Stomach (tissue), 4 donors: ENCODE measurements around the gene TNS1.
A peak's percentile ranks its signal among the peaks of the same experiment; 100 is the strongest.

Source experiments
- CTCF ChIP-seq, 7 experiments: fragments of 450-650 bp in 4 of 7; fragments of 200-600 bp in 3 of 7; sonication (generic) in 3 of 7; IDR thresholded peaks; one replicate each; pipeline ENCODE4 v1.5.1; 2016 to 2019; ENCODE audit warnings: antibody characterized with exemption in 7 of 7, control low read depth in 2 of 7, mild to moderate bottlenecking in 1 of 7
- POLR2A ChIP-seq, 4 donors: fragments of 450-650 bp; IDR thresholded peaks; one replicate each; pipeline ENCODE4 v1.6.1; 2016; ENCODE audit warnings: antibody characterized with exemption in 4 of 4, control low read depth in 2 of 4, mild to moderate bottlenecking in 1 of 4, moderate library complexity in 1 of 4
- POLR2AphosphoS5 ChIP-seq, 3 donors: sonication (generic); formaldehyde crosslinking; IDR thresholded peaks; one replicate each; pipeline ENCODE4 v1.6.1; 2016; ENCODE audit warnings: antibody characterized with exemption in 3 of 3

GRCh38 chr2:217916504-217917254 is 86.1 kb downstream of the TNS1 start:
- TF ChIP-seq POLR2AphosphoS5 (IDR thresholded peaks at IDR 0.05) (peak in 2 of 3 donors; percentile 21 to 71), CTCF (IDR thresholded peaks at IDR 0.05) (no peak), POLR2A (IDR thresholded peaks at IDR 0.05) (no peak)
